GM12891 (cell line): ENCODE data around the gene EMILIN2.

Source experiments
- POLR2A ChIP-seq: IDR thresholded peaks from 2 replicates; pipeline ENCODE4 v1.6.1; 2011; ENCODE audit warnings: low read depth, low read length, control low read depth
- POLR2AphosphoS5 ChIP-seq: IDR thresholded peaks from 2 replicates; pipeline ENCODE4 v1.6.1; 2011; ENCODE audit warnings: low read depth, low read length, control low read depth

- no peak for TF ChIP-seq POLR2AphosphoS5
- TF ChIP-seq POLR2A = no peak
Measured at GRCh38 chr18:2952605-2953004, 105.8 kb downstream of the EMILIN2 start.
